GM23338 (cell line): ENCODE measurements around the gene STKLD1. TPM values are rescaled to one million over a fixed set of nuclear protein-coding genes. Genes with fewer than 3 reads are reported as not detected.
A peak's percentile ranks its signal among the peaks of the same experiment; 100 is the strongest.

Experiments used
- ATAC-seq: fragments of 200-7000 bp; cut with Tn5 transposase; 3 replicates; pipeline ENCODE4 v1.9.1; 2020
- DNase-seq: peaks from one replicate; pipeline ENCODE4 v3.0.0-alpha.2; 2015; ENCODE audit warnings: low spot score
- H2AFZ ChIP-seq: fragments of 200-600 bp; sonication (generic); 2 replicates; pipeline ENCODE4 v1.8.0; 2016; ENCODE audit warnings: antibody characterized with exemption, mild to moderate bottlenecking, moderate library complexity
- H3F3A ChIP-seq: fragments of 200-600 bp; sonication (generic); replicated peaks from 2 replicates; pipeline ENCODE4 v1.8.0; 2017; ENCODE audit warnings: antibody characterized with exemption, mixed run types, low read depth
- H3K27ac ChIP-seq: fragments of 200-600 bp; sonication (generic); 2 replicates; pipeline ENCODE4 v1.6.1; 2016; ENCODE audit warnings: low read depth
- H3K27me3 ChIP-seq: fragments of 200-600 bp; sonication (generic); 2 replicates; pipeline ENCODE4 v1.8.0; 2016; ENCODE audit warnings: mild to moderate bottlenecking, mixed run types, moderate library complexity; ENCODE audit not compliant: insufficient read depth
- H3K36me3 ChIP-seq: fragments of 200-600 bp; sonication (generic); 2 replicates; pipeline ENCODE4 v1.8.0; 2016; ENCODE audit warnings: mild to moderate bottlenecking; ENCODE audit not compliant: insufficient read depth
- H3K4me1 ChIP-seq: fragments of 200-600 bp; sonication (generic); 2 replicates; pipeline ENCODE4 v1.8.0; 2016; ENCODE audit warnings: mild to moderate bottlenecking, moderate library complexity; ENCODE audit not compliant: insufficient read depth
- H3K4me2 ChIP-seq: fragments of 200-600 bp; sonication (generic); 2 replicates; pipeline ENCODE4 v1.7.1; 2017; ENCODE audit warnings: mixed run types
- H3K4me3 ChIP-seq: fragments of 200-600 bp; sonication (generic); 2 replicates; pipeline ENCODE4 v1.6.1; 2016; ENCODE audit warnings: mixed run types
- H3K79me2 ChIP-seq: fragments of 200-600 bp; sonication (generic); replicated peaks from 2 replicates; pipeline ENCODE4 v1.8.0; 2017; ENCODE audit warnings: mild to moderate bottlenecking; ENCODE audit not compliant: insufficient read depth
- H3K9me2 ChIP-seq: fragments of 200-600 bp; sonication (generic); 2 replicates; pipeline ENCODE4 v1.8.0; 2017; ENCODE audit not compliant: insufficient read depth
- H4K20me1 ChIP-seq: fragments of 200-600 bp; sonication (generic); replicated peaks from 2 replicates; pipeline ENCODE4 v1.8.0; 2017; ENCODE audit warnings: mild to moderate bottlenecking; ENCODE audit not compliant: insufficient read depth
- H3K27ac Mint-ChIP-seq: 2 replicates; pipeline ENCODE4 v1.8.0; 2020; ENCODE audit warnings: inconsistent platforms, mild to moderate bottlenecking, moderate library complexity, mixed read lengths
- H3K27me3 Mint-ChIP-seq: 3 replicates; pipeline ENCODE4 v1.8.0; 2022; ENCODE audit warnings: low read depth, mild to moderate bottlenecking, moderate library complexity, mixed read lengths, inconsistent platforms; ENCODE audit not compliant: insufficient read depth, poor library complexity
- H3K36me3 Mint-ChIP-seq: 3 replicates; pipeline ENCODE4 v1.8.0; 2021; ENCODE audit warnings: low read depth, mild to moderate bottlenecking, inconsistent platforms, moderate library complexity, mixed read lengths
- H3K4me1 Mint-ChIP-seq: 3 replicates; pipeline ENCODE4 v1.8.0; 2020; ENCODE audit warnings: mild to moderate bottlenecking, inconsistent platforms, mixed read lengths
- H3K4me3 Mint-ChIP-seq: 3 replicates; pipeline ENCODE4 v1.8.0; 2021; ENCODE audit warnings: moderate library complexity, mild to moderate bottlenecking, inconsistent platforms, mixed read lengths
- H3K9me3 Mint-ChIP-seq: 3 replicates; pipeline ENCODE4 v1.8.0; 2020; ENCODE audit warnings: moderate library complexity, mild to moderate bottlenecking, inconsistent platforms, mixed read lengths
- CREB1 ChIP-seq: fragments of 250-450 bp; sonication (Bioruptor Pico); IDR thresholded peaks from 2 replicates; pipeline ENCODE4 v1.5.0; 2020; ENCODE audit warnings: low read depth, mild to moderate bottlenecking, moderate library complexity
- CTCF ChIP-seq, 2 experiments: fragments of 200-600 bp in 1 of 2; sonication (generic) in 1 of 2; conservative IDR thresholded peaks; 2 replicates each; pipeline versions ENCODE4 v1.5.1 to v1.6.1; 2016 to 2017; ENCODE audit warnings: antibody characterized with exemption in 2 of 2, low read depth in 2 of 2, mild to moderate bottlenecking in 2 of 2, moderate library complexity in 1 of 2
- ETS1 ChIP-seq: IDR thresholded peaks from 2 replicates; pipeline ENCODE4 v1.6.1; 2016; ENCODE audit warnings: antibody characterized with exemption
- EZH2phosphoT487 ChIP-seq: fragments of 200-600 bp; sonication (generic); IDR thresholded peaks from one replicate; pipeline ENCODE4 v1.8.1; 2018; ENCODE audit warnings: antibody characterized with exemption; ENCODE audit not compliant: unreplicated experiment
- JUNB ChIP-seq: IDR thresholded peaks from one replicate; pipeline ENCODE4 v1.6.1; 2016; ENCODE audit warnings: antibody characterized with exemption; ENCODE audit not compliant: unreplicated experiment
- NANOG ChIP-seq: IDR thresholded peaks from 2 replicates; pipeline ENCODE4 v1.6.1; 2016; ENCODE audit warnings: antibody characterized with exemption, borderline replicate concordance
- POLR2AphosphoS5 ChIP-seq: IDR thresholded peaks from 2 replicates; pipeline ENCODE4 v1.6.1; 2016; ENCODE audit warnings: antibody characterized with exemption, low read depth
- STAT1 ChIP-seq: IDR thresholded peaks from one replicate; pipeline ENCODE4 v1.6.1; 2016; ENCODE audit warnings: antibody characterized with exemption; ENCODE audit not compliant: unreplicated experiment
- ZNF462 ChIP-seq: fragments of 250-450 bp; sonication (Bioruptor Pico); IDR thresholded peaks from 2 replicates; pipeline ENCODE4 v1.5.0; 2020; ENCODE audit warnings: mild to moderate bottlenecking, moderate library complexity
- polyA plus RNA-seq: library from polyadenylated mRNA; unstranded; fragments of >200 nt; fragmentation: Nextera tagmentation; extraction: Ambion mirVana; gene quantifications from 2 replicates; pipeline ENCODE4 v1.2.1, GENCODE V29; 2016
- total RNA-seq: library from RNA; depleted of rRNA; stranded (reverse); fragments of >200 nt; shearing (Covaris generic); gene quantifications from 2 replicates; pipeline ENCODE4 v1.2.3, GENCODE V29; 2014

STKLD1 gene
- total and polyA plus RNA-seq, 2 experiments from 2014 or later = 0.57 TPM; not detected in 1

GRCh38 chr9:133335924-133336811, 40.0 kb upstream of the STKLD1 start, which contains the start of gene SURF6:
SURF6 (minus strand) TSS chr9:133336188; CDS start chr9:133336132, 56 bp downstream.
- Mint-ChIP-seq H3K9me3 (peaks cover 4% of the 10 kb centered on the region; the same call in 1 of the 3 replicates), H3K4me1 (peaks cover 16% of the 10 kb centered on the region), H3K27ac (peak within 1 kb of the TSS; percentile 99), H3K36me3 (peaks cover 70% of the 10 kb centered on the region), H3K27me3 (peaks cover 25% of the 10 kb centered on the region), H3K4me3 (peak within 1 kb of the TSS; percentile 99)
- Histone ChIP-seq H3K27ac (peak within 1 kb of the TSS; percentile 90), H3K4me1 (peaks cover 9% of the 10 kb centered on the region), H3K79me2 (peaks cover 19% of the 10 kb centered on the region), H2AFZ (peak within 1 kb of the TSS; percentile 95), H3K9me2 (no peaks in the 10 kb centered on the region), H4K20me1 (peaks cover 8% of the 10 kb centered on the region), H3K4me2 (peak within 1 kb of the TSS; percentile 97), H3K27me3 (no peaks in the 10 kb centered on the region), H3K36me3 (peaks cover 19% of the 10 kb centered on the region; the same call in 1 of the 2 replicates), H3F3A (peaks cover 39% of the 10 kb centered on the region), H3K4me3 (peak within 1 kb of the TSS; percentile 99)
- ATAC-seq (peak; percentile 94), DNase-seq (peak; percentile 98)
- peak; percentile 65 for TF ChIP-seq CREB1 (CRISPR knock-in tag)
- TF ChIP-seq POLR2AphosphoS5 = peak; percentile 89
- TF ChIP-seq NANOG = no peak
- peak; percentile 95 for TF ChIP-seq ETS1

- no peak overlapping the region for H3K4me3 ChIP-seq
- DNase-seq (no peak), ATAC-seq (no peak)
- Mint-ChIP-seq H3K27ac (no peak overlapping the region), H3K4me1 (peaks cover 11% of the 10 kb centered on the region), H3K4me3 (no peak overlapping the region; the same call in 2 of the 3 replicates), H3K9me3 (peaks cover 4% of the 10 kb centered on the region; the same call in 1 of the 3 replicates), H3K36me3 (peaks cover 69% of the 10 kb centered on the region), H3K27me3 (peaks cover 16% of the 10 kb centered on the region)
- H3K27me3 ChIP-seq = no peaks in the 10 kb centered on the region
- peaks cover 21% of the 10 kb centered on the region for H3K36me3 ChIP-seq
- no peak overlapping the region for H3K27ac ChIP-seq
- H3K79me2 ChIP-seq = peaks cover 13% of the 10 kb centered on the region
- H2AFZ ChIP-seq = no peak overlapping the region
- H3K4me2 ChIP-seq = no peak overlapping the region
- H3K9me2 ChIP-seq = no peaks in the 10 kb centered on the region
- peaks cover 5% of the 10 kb centered on the region for H3K4me1 ChIP-seq
- peaks cover 12% of the 10 kb centered on the region for H4K20me1 ChIP-seq
- peaks cover 36% of the 10 kb centered on the region for H3F3A ChIP-seq
- no peak for TF ChIP-seq JUNB
- TF ChIP-seq ETS1 = no peak
- TF ChIP-seq CTCF (conservative IDR thresholded peaks at IDR 0.05; ENCODE audit: low read depth in 2 of 2) = no peak
- no peak for TF ChIP-seq STAT1
- TF ChIP-seq EZH2phosphoT487 = no peak
- no peak for TF ChIP-seq ZNF462 (CRISPR knock-in tag)
- TF ChIP-seq CREB1 (CRISPR knock-in tag) = no peak
Measured at GRCh38 chr9:133339641-133340040, 36.5 kb upstream of the STKLD1 start.
